IMR-90 (cell line): Measurements from ENCODE around the gene LRRC10B.

Experiments used
- CEBPB ChIP-seq: IDR thresholded peaks from 2 replicates; pipeline ENCODE4 v1.6.1; 2012; ENCODE audit warnings: low read depth, low read length, improper control_type of control experiment
- CTCF ChIP-seq: conservative IDR thresholded peaks from 2 replicates; pipeline ENCODE4 v1.5.1; 2012; ENCODE audit warnings: mild to moderate bottlenecking, low read depth, low read length, improper control_type of control experiment

GRCh38 chr11:61543606-61544306 lies 35.2 kb downstream of the LRRC10B start:
- no peak for TF ChIP-seq CTCF
- peak; percentile 90 for TF ChIP-seq CEBPB
